ENCODE measurements around the gene CFAP74.

CFAP74 gene

DNA sequence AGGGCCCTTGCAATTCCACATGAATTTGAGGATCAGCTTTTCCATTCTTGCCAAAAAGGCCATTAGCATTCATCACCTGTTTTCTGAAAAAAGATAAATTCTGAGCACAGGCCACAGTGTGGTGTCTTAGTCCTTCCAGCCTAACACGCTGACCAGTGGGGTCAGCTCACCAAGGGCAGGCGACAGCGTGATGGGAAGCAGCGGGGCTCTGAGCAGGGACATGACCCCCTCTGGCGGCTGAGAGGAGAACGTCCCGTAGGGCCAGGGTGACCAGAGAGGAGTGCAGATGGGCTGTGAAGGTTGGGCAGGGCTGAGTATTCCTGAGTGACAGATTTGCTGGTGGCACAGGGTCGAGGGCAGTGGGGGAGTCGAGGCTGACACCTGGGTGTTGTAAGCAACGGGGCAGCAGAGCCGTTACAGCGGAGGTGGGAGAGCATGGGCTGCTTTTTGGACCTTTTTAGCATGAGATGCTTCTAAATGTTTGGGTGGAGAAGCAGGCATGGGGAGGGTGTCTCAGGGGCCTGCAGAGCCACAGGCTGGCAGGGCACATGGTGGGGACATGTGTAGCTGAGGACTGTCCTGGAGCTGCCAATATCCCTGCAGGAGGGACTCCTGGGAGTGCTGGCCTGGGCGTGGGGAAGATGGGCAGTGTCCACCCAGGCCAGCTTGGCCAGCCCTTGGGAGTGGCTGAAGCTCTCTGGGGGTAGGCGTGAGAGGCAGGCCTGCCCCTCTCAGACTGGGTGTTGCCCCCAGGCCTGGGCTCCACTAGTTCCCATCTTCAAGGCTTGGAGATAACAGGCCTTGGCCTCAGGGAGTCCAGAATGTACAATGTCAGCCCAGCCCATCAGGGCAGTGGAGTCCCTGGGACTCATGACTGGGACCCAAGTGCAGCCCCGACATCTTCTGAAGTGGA is 97.1 kb downstream of the CFAP74 start:
- TF ChIP-seq, protein P1, sequence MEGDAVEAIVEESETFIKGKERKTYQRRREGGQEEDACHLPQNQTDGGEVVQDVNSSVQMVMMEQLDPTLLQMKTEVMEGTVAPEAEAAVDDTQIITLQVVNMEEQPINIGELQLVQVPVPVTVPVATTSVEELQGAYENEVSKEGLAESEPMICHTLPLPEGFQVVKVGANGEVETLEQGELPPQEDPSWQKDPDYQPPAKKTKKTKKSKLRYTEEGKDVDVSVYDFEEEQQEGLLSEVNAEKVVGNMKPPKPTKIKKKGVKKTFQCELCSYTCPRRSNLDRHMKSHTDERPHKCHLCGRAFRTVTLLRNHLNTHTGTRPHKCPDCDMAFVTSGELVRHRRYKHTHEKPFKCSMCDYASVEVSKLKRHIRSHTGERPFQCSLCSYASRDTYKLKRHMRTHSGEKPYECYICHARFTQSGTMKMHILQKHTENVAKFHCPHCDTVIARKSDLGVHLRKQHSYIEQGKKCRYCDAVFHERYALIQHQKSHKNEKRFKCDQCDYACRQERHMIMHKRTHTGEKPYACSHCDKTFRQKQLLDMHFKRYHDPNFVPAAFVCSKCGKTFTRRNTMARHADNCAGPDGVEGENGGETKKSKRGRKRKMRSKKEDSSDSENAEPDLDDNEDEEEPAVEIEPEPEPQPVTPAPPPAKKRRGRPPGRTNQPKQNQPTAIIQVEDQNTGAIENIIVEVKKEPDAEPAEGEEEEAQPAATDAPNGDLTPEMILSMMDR (IDR thresholded peaks at IDR 0.05; ENCODE audit: low read depth, low read length): peak; percentile 98
- DNase-seq (ENCODE audit: extremely low read depth, low read depth): peak; percentile 58

DNA sequence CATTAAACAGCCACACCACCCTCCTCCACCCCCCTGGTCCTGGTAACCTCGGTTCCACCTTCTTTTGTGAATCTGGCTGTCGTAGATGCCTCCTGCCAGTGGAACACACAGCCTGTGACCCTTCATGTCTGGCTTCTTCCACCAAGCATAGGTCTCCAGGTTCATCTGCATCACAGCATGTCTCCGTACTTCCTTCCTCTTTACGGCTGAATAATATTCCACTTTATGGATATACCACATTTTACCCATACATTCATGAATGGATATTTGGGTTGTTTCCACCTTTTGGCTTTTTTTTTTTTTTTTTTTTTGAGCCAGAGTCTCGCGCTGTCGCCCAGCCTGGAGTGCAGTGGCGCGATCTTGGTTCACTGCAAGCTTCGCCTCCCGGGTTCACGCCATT is 100.4 kb downstream of the CFAP74 start:
- no peak for DNase-seq (ENCODE audit: extremely low read depth, low read depth)
- TF ChIP-seq, protein P1 (IDR thresholded peaks at IDR 0.05; ENCODE audit: low read depth, low read length): no peak

DNA sequence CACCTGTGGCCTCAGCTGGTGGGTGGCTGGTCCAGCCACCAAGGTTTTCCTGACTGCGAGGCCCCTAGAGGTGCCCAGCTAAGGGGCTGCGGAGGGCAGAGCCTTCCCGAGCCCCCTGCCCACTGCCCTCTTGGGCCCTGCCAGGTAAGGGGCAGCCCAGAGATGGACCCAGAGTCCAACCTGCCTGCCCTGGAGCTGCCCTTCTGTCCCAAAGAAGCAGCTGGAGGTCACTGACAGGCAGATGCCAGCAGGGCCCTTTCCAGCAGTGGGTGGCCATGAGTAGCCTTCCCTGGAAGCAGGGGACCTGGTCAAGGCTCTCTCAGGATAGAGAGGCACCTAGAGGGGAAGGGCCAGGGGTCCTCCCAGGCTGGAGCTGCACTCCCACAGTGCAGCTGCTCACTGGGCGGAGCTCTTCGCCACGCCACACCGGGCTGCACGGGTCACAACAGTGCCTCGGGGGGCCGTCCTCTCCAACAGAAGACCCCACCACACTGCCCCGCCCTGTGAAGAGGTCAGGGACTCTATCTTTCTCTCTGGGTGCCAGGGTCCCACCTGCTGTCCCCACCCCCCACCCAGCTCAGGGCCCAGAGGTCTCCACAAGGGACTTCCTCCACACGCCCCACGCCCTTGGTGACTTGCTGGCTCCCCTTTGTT is 101.8 kb downstream of the CFAP74 start:
- no peak for DNase-seq (ENCODE audit: extremely low read depth, low read depth)
- TF ChIP-seq, protein P1 (IDR thresholded peaks at IDR 0.05; ENCODE audit: low read depth, low read length): no peak

DNA sequence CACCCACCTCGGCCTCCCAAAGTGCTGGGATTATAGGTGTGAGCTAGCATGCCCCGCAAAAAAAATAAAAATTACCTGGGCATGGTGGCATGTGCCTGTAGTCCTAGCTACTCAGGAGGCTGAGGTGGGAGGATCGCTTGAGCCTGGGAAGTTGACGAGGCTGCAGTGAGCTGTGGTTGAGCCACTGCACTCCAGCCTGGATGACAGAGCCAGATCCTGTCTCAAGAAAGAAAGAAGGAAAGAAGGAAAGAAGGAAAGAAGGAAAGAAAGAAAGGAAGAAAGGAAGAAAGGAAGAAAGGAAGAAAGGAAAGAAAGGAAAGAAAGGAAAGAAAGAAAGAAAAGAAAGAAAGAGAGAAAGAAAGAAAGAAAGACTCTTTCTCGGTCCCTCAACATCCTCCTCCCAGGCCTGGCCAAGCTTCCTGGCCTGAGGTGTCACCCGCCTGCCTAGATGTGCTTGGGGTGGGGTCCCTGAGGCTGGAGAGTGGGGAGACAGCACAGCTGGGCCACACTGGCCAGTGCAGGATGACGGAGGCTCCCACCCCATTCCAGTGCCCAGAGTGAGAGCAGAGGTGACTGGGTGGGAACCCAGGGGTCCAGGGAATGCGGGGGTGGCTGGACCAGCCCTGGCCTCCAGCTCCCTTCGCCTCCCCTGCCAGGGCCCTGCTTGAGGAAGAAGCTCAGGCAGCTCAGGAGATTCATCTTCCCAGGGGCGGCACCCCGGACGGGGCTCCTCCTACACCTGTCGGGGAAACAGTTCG is 102.5 kb downstream of the CFAP74 start:
- no peak for DNase-seq (ENCODE audit: extremely low read depth, low read depth)

DNA sequence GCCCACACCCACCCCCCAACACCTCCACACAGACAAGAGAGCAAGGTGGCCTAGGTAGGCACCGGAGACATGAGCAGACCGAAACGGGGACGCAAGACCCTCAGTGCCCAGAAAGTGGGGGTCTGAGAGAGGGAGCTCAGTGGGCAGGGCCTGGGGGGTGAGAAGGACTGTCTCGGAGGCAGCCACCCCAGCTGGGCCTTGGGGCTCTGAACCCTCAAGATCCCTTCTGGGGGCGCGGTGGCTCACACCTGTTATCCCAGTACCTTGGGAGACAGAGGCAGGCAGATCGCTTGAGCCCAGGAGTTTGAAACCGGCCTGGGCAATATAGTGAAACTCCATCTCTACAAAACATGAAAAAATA is 103.6 kb downstream of the CFAP74 start:
- DNase-seq (ENCODE audit: extremely low read depth, low read depth): no peak
- TF ChIP-seq, protein P1 (IDR thresholded peaks at IDR 0.05; ENCODE audit: low read depth, low read length): no peak

More for the DNA sequence above, 102.5 kb downstream of the CFAP74 start:
- TF ChIP-seq, protein P1 (IDR thresholded peaks at IDR 0.05; ENCODE audit: low read depth, low read length): no peak

DNA sequence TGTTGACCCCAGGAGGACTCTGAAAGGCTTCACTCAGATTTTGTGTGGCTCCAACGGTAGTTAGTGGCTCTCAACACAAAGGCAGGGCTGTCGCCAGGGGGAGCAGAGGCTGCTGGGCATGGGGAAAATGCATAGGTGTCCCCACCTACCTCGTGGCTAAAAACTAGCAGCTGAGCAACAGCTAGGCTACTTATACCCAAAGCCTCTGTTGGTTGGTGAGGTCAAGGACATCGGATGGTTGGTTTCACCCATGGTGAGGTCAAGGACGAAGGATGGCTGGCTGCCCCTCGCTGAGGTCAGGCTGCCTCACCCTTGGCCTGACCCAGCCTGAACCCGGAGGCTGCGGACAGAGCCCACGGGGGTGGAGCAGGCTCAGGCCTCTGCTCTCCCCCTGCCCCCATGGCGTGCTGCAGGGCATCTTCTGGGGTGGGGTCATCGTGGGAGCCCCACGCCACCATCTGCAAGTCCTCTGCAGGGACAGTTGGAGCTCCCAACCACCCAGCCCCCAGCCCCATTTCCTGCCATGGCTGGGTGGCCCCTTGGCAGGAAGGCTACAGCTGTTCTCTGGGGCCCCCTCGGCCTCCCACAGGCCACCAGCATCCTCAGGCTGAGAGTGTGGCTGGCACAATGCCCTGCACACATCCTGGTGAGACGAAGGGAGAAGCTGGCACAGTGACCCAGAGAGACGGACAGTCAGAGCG is 104.2 kb downstream of the CFAP74 start:
- DNase-seq (ENCODE audit: extremely low read depth, low read depth): no peak
- TF ChIP-seq, protein P1 (IDR thresholded peaks at IDR 0.05; ENCODE audit: low read depth, low read length): no peak; the same call in 1 of the 2 replicates

All from AG09319 (cell line).